ENCODE results near the gene SENP8. TPM values are rescaled to one million over a fixed set of nuclear protein-coding genes. Genes with fewer than 3 reads are reported as not detected.
"Not testable (repeated sequence)": the region's sequence is repeated elsewhere in the genome, so short reads cannot be mapped to it uniquely, and the experiment has no call there.

The SENP8 gene
- total RNA-seq (1 to 10 TPM; 3.5 TPM), polyA plus RNA-seq (1 to 10 TPM; 1.5 to 1.7 TPM)
- long read RNA-seq, donor 1, full-length matches to known transcripts = 4 of 4 reads
- long read RNA-seq, donor 1, partial matches to known transcripts = 0 of 4 reads
- long read RNA-seq, donor 1, other reads (novel, unspliced or antisense) = 0 of 4 reads
- long read RNA-seq, donor 2, full-length matches to known transcripts = 1 of 1 reads
- long read RNA-seq, donor 2, partial matches to known transcripts = 0 of 1 reads
- long read RNA-seq, donor 2, other reads (novel, unspliced or antisense) = 0 of 1 reads
- long read RNA-seq, donor 3, full-length matches to known transcripts = 1 of 1 reads
- long read RNA-seq, donor 3, partial matches to known transcripts = 0 of 1 reads
- long read RNA-seq, donor 3, other reads (novel, unspliced or antisense) = 0 of 1 reads
- long read RNA-seq, donor 4, full-length matches to known transcripts = 1 of 1 reads
- long read RNA-seq, donor 4, partial matches to known transcripts = 0 of 1 reads
- long read RNA-seq, donor 4, other reads (novel, unspliced or antisense) = 0 of 1 reads
- long read RNA-seq, donor 5 = 0 reads

GRCh38 chr15:72118017-72118978 is at the start of gene SENP8, which contains the start of gene MYO9A:
Gene SENP8 (plus strand): TSS chr15:72118403. CDS start chr15:72139624, 21,221 bp downstream.
Gene MYO9A (minus strand): TSS chr15:72118150. CDS start chr15:72046563, 71,587 bp downstream.
- WGBS, 2 donors = 1% methylated on average over 57 to 69 of the region's 69 CpGs
- peak; percentile 87 for ATAC-seq (ENCODE audit: insufficient read depth, low FRiP score)
- H3K9me3 ChIP-seq (ENCODE audit: control insufficient read depth in 4 of 4, insufficient read depth in 3 of 4, low read length in 3 of 4) = no peaks in the 10 kb centered on the region
- H3K9ac ChIP-seq (ENCODE audit: insufficient read depth in 1 of 2, low read length in 2 of 2) = peak within 1 kb of the TSS; percentile 82 to 97
- peak; percentile 99 for DNase-seq
- H3K36me3 ChIP-seq (ENCODE audit: control insufficient read depth in 4 of 4, insufficient read depth in 4 of 4, low read length in 4 of 4) = peaks cover 0 to 8% (median 0%) of the 10 kb centered on the region in 4 donors
- no peaks in the 10 kb centered on the region for H3K27me3 ChIP-seq (ENCODE audit: control insufficient read depth in 3 of 3, insufficient read depth in 3 of 3, low read length in 2 of 3)
- peak within 1 kb of the TSS; percentile 89 for H3K4me3 ChIP-seq
- peak within 1 kb of the TSS; percentile 96 to 99 for H3K27ac ChIP-seq (ENCODE audit: low read depth in 1 of 2, low read length in 1 of 2)
- peaks cover 0 to 42% (median 18%) of the 10 kb centered on the region in 5 donors for H3K4me1 ChIP-seq (ENCODE audit: control insufficient read depth in 5 of 5, insufficient read depth in 5 of 5, low read length in 5 of 5)
- TF ChIP-seq, protein P1, sequence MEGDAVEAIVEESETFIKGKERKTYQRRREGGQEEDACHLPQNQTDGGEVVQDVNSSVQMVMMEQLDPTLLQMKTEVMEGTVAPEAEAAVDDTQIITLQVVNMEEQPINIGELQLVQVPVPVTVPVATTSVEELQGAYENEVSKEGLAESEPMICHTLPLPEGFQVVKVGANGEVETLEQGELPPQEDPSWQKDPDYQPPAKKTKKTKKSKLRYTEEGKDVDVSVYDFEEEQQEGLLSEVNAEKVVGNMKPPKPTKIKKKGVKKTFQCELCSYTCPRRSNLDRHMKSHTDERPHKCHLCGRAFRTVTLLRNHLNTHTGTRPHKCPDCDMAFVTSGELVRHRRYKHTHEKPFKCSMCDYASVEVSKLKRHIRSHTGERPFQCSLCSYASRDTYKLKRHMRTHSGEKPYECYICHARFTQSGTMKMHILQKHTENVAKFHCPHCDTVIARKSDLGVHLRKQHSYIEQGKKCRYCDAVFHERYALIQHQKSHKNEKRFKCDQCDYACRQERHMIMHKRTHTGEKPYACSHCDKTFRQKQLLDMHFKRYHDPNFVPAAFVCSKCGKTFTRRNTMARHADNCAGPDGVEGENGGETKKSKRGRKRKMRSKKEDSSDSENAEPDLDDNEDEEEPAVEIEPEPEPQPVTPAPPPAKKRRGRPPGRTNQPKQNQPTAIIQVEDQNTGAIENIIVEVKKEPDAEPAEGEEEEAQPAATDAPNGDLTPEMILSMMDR (IDR thresholded peaks at IDR 0.05; ENCODE audit: control extremely low read depth, extremely low read depth) = no peak

DNA sequence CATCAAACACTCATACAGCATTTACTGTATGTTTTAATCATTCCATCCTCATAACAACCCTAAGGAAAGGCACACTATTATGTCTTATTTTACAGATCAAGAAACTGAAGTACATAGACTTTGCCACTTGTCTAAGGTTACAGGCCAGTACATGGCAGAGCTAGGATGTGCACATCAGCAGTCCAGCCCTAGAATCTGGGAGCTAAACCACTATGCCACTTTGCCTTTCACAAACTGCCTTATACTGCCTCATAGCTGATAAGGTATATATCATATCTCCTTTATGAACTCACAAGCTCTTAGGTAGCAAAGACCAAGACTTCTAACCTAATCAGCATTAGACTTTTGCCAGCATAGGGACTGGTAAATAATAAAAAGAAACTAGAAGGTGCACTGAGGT is 49.3 kb upstream of the SENP8 start:
- TF ChIP-seq, protein P1 (IDR thresholded peaks at IDR 0.05; ENCODE audit: control extremely low read depth, extremely low read depth) = no peak
- no peaks in the 10 kb centered on the region for H3K27me3 ChIP-seq (ENCODE audit: control insufficient read depth in 3 of 3, insufficient read depth in 3 of 3, low read length in 2 of 3)
- no peak for ATAC-seq (ENCODE audit: insufficient read depth, low FRiP score)

DNA sequence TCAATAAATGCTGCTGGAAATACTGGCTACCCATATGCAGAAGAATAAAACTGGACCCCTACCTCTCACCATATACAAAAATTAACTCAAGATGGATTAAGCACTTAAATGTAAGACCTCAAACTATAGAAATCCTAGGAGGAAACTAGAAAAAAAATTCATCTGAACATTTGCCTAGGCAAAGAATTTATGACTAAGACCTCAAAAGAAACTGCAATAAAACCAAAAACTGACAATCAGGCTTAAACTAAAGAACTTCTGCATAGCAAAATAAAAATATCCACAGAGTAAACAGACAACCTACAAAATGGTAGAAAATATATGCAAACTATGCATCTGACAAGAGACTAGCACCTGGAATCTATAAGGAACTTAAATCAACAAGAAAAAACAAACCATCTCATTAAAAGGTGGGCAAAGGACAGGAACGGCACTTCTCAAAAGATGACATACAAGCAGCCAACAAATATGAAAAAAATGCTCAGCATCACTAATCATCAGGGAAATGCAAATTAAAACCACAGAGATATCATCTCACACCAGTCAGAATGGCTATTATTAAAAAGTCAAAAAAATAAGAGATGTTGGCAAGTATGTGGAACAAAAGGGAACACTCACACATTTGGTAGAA is 47.3 kb upstream of the SENP8 start:
- 76 to 92% methylated on average over 1 of the region's 1 CpG for WGBS, 2 donors
- no peak for ATAC-seq (ENCODE audit: insufficient read depth, low FRiP score)

More for the DNA sequence above, 49.3 kb upstream of the SENP8 start:
- no peak overlapping the region for H3K4me3 ChIP-seq
- no peaks in the 10 kb centered on the region for H3K36me3 ChIP-seq (ENCODE audit: control insufficient read depth in 4 of 4, insufficient read depth in 4 of 4, low read length in 4 of 4)
- peaks cover 0 to 5% (median 0%) of the 10 kb centered on the region in 5 donors for H3K4me1 ChIP-seq (ENCODE audit: control insufficient read depth in 5 of 5, insufficient read depth in 5 of 5, low read length in 5 of 5)
- no peak for DNase-seq
- H3K9ac ChIP-seq (ENCODE audit: insufficient read depth in 1 of 2, low read length in 2 of 2) = no peak overlapping the region
- no peak overlapping the region for H3K27ac ChIP-seq (ENCODE audit: low read depth in 1 of 2, low read length in 1 of 2)
- no peaks in the 10 kb centered on the region for H3K9me3 ChIP-seq (ENCODE audit: control insufficient read depth in 4 of 4, insufficient read depth in 3 of 4, low read length in 3 of 4)

GRCh38 chr15:72071448-72071825 is 46.8 kb upstream of the SENP8 start:
- not testable (repeated sequence) for H3K27ac ChIP-seq (ENCODE audit: low read depth in 1 of 2, low read length in 1 of 2); H3K4me3 ChIP-seq; ATAC-seq (ENCODE audit: insufficient read depth, low FRiP score); H3K36me3 ChIP-seq (ENCODE audit: control insufficient read depth in 4 of 4, insufficient read depth in 4 of 4, low read length in 4 of 4); H3K9ac ChIP-seq (ENCODE audit: insufficient read depth in 1 of 2, low read length in 2 of 2); H3K9me3 ChIP-seq (ENCODE audit: control insufficient read depth in 4 of 4, insufficient read depth in 3 of 4, low read length in 3 of 4); DNase-seq; H3K4me1 ChIP-seq (ENCODE audit: control insufficient read depth in 5 of 5, insufficient read depth in 5 of 5, low read length in 5 of 5); H3K27me3 ChIP-seq (ENCODE audit: control insufficient read depth in 3 of 3, insufficient read depth in 3 of 3, low read length in 2 of 3)
- WGBS, 2 donors = 95 to 96% methylated on average over 8 of the region's 8 CpGs

More for the DNA sequence above, 47.3 kb upstream of the SENP8 start:
- no peak overlapping the region for H3K9ac ChIP-seq (ENCODE audit: insufficient read depth in 1 of 2, low read length in 2 of 2)
- no peaks in the 10 kb centered on the region for H3K36me3 ChIP-seq (ENCODE audit: control insufficient read depth in 4 of 4, insufficient read depth in 4 of 4, low read length in 4 of 4)
- DNase-seq = no peak
- peaks cover 0 to 7% (median 0%) of the 10 kb centered on the region in 5 donors for H3K4me1 ChIP-seq (ENCODE audit: control insufficient read depth in 5 of 5, insufficient read depth in 5 of 5, low read length in 5 of 5)
- H3K27ac ChIP-seq (ENCODE audit: low read depth in 1 of 2, low read length in 1 of 2) = no peak overlapping the region
- H3K4me3 ChIP-seq = no peak overlapping the region
- H3K9me3 ChIP-seq (ENCODE audit: control insufficient read depth in 4 of 4, insufficient read depth in 3 of 4, low read length in 3 of 4) = no peaks in the 10 kb centered on the region
- TF ChIP-seq, protein P1 (IDR thresholded peaks at IDR 0.05; ENCODE audit: control extremely low read depth, extremely low read depth) = no peak
- H3K27me3 ChIP-seq (ENCODE audit: control insufficient read depth in 3 of 3, insufficient read depth in 3 of 3, low read length in 2 of 3) = no peaks in the 10 kb centered on the region
